Adipocyte (in vitro differentiated cells): ENCODE results near the gene ADCY4.

Experiments used
- DNase-seq: peaks from one replicate; pipeline ENCODE4 v3.0.0-alpha.2; 2015; ENCODE audit warnings: low read depth
- H3K27me3 ChIP-seq: replicated peaks from 2 replicates; pipeline ENCODE4 v1.7.0; 2013; ENCODE audit warnings: mild to moderate bottlenecking, low read length, moderate library complexity; ENCODE audit not compliant: control insufficient read depth, insufficient read depth
- H3K36me3 ChIP-seq: 2 replicates; pipeline ENCODE4 v1.7.0; 2013; ENCODE audit warnings: low read length, mild to moderate bottlenecking, moderate library complexity; ENCODE audit not compliant: control insufficient read depth, insufficient read depth, severe bottlenecking
- H3K4me1 ChIP-seq: 2 replicates; pipeline ENCODE4 v1.7.0; 2013; ENCODE audit warnings: mild to moderate bottlenecking, low read length, moderate library complexity; ENCODE audit not compliant: control insufficient read depth, insufficient read depth
- H3K4me3 ChIP-seq: 2 replicates; pipeline ENCODE4 v1.7.0; 2013; ENCODE audit warnings: mild to moderate bottlenecking, low read length, moderate library complexity
- H3K9ac ChIP-seq: 2 replicates; pipeline ENCODE4 v1.7.0; 2013; ENCODE audit warnings: mild to moderate bottlenecking, low read length, moderate library complexity
- H3K9me3 ChIP-seq: 2 replicates; pipeline ENCODE4 v1.7.0; 2013; ENCODE audit warnings: mild to moderate bottlenecking, low read length, moderate library complexity; ENCODE audit not compliant: control insufficient read depth

ADCY4 gene

DNA sequence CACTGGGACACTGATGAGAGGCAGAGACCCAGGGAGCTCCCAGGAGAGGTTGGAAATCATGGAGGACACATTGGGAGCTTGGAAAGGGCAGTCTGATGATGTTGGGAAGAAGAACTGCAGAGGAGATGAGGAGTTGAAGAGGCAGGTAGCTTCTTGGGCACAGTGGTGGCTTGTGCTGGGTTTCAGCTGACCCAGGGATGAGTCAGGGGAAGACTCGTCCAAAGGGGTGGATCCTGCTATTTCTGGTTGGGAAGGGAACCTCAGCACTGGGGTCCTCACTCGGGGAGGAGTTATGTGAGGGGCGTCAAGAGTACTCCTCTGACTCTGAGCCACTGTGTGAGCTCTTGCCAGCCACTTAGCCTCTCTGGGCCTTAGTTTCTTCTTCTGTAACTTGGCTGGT, 11.5 kb downstream of the ADCY4 start:
- no peak for DNase-seq
- Histone ChIP-seq H3K4me3 (no peak overlapping the region), H3K4me1 (no peaks in the 10 kb centered on the region), H3K9me3 (no peaks in the 10 kb centered on the region), H3K36me3 (no peaks in the 10 kb centered on the region), H3K9ac (no peak overlapping the region), H3K27me3 (peaks cover 4% of the 10 kb centered on the region)

DNA sequence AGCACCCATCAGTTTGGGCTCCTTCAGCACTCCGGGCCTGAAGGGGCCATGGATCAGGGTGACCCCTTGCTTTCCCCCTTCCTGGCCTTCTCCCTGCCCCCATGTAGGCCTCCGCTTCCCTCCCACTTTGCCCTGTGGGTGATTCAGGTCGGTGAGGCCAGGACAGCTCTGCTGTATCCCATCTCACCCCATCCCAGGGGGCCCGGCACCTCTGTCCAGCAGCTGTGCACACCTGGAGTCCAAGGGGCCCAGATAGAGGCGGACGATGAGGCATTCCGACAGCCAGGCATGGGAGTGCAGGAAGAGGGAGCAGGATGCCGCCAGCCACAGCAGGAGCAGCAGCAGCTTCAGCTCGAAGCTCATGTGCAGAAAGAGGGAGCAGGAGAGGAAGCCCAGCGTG, 12.2 kb downstream of the ADCY4 start:
- Histone ChIP-seq H3K27me3 (peaks cover 4% of the 10 kb centered on the region), H3K4me1 (peaks cover under 1% of the 10 kb centered on the region), H3K9me3 (no peaks in the 10 kb centered on the region), H3K9ac (no peak overlapping the region), H3K4me3 (no peak overlapping the region), H3K36me3 (no peaks in the 10 kb centered on the region)
- DNase-seq: no peak

DNA sequence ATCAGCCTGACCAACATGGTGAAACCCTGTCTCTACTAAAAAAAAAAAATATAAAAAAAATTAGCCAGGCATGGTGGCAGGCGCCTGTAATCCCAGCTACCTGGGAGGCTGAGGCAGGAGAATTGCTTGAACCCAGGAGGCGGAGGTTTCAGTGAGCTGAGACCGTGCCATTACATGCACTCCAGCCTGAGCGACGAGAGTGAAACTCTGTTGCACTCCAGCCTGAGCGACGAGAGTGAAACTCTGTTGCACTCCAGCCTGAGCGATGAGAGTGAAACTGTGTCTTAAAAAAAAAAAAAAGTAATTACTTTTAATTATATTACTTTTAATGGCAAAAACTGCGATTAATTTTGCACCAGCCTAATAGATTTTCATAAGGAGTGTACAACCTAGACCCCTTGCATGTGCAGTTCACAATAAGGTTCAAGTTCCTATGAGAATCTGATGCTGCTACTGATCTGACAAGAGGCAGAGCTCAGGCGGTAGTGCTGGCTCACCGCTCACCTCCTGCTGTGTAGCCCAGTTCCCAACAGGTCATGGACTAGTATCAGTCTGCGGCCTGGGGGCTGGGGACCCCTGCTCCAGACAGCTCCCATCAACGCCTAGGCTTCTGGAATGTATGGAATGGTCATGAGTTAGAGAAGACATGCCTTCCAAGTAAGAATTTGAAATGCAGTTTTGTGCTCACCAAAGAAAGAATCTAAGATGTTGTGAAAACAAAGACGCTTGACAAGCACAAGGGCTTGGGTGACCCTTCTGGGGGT, 13.5 kb downstream of the ADCY4 start:
- no peak overlapping the region for H3K4me3 ChIP-seq
- no peak overlapping the region for H3K9ac ChIP-seq
- no peaks in the 10 kb centered on the region for H3K36me3 ChIP-seq
- peaks cover 9% of the 10 kb centered on the region for H3K4me1 ChIP-seq
- peaks cover 4% of the 10 kb centered on the region for H3K27me3 ChIP-seq
- H3K9me3 ChIP-seq: no peaks in the 10 kb centered on the region
- no peak for DNase-seq

DNA sequence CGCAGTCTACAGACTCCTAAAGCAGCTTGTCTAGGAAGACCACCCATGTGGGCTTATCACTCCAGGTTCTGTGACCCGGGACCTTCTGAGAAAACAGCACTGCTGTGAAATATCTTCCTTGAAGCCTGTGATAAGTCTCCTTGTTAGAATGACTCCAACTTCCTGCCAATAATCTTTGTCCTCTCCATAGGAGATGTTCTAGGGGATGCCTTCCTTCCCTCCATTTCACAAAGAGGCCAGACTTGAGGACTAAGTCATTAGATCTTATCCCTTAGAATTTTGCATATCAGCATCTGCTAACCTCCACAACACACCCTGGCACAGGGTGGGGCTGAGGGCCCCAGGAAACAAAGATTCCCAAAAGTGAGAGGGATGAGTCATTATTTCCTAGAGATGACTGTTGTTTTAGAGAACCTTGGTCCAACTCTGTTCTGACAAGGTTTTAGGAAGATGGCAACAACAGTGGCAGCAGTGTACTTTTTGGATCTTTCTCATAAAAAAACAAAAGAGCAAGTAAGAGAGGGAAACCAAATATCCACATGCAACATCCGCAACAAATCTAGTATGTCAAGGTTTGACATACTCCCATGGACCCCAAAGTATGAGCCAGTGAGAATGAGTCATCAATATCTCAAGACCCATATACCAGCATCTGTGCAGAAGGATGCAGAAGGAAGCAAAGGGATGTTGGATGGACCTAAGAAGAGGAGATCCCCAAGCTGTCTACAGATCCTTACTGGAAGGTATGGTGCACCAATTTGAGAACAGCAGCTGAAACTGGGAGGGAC, 17.5 kb downstream of the ADCY4 start:
- no peak overlapping the region for H3K4me3 ChIP-seq
- H3K4me1 ChIP-seq: peaks cover 9% of the 10 kb centered on the region
- peaks cover 7% of the 10 kb centered on the region for H3K27me3 ChIP-seq
- no peaks in the 10 kb centered on the region for H3K9me3 ChIP-seq
- H3K36me3 ChIP-seq: no peaks in the 10 kb centered on the region
- H3K9ac ChIP-seq: no peak overlapping the region
- peak; percentile 35 for DNase-seq

DNA sequence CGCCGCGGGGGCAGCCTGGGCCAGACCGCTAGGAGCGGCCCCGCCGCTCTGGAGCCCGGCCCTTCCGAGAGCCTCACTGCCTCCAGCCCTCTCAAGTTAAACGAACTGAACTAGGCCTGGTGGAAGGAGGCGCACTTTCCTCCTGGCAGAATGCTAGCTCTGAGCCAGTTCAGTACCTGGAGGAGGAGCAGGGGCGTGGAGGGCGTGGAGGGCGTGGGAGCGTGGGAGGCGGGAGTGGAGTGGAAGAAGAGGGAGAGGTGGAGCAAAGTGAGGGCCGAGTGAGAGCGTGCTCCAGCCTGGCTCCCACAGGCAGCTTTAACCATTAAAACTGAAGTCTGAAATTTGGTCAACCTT, 18.3 kb downstream of the ADCY4 start:
- Histone ChIP-seq H3K27me3 (peaks cover 7% of the 10 kb centered on the region), H3K4me1 (peaks cover 15% of the 10 kb centered on the region), H3K36me3 (no peaks in the 10 kb centered on the region), H3K9ac (no peak overlapping the region), H3K4me3 (no peak overlapping the region), H3K9me3 (no peaks in the 10 kb centered on the region)
- DNase-seq: no peak

DNA sequence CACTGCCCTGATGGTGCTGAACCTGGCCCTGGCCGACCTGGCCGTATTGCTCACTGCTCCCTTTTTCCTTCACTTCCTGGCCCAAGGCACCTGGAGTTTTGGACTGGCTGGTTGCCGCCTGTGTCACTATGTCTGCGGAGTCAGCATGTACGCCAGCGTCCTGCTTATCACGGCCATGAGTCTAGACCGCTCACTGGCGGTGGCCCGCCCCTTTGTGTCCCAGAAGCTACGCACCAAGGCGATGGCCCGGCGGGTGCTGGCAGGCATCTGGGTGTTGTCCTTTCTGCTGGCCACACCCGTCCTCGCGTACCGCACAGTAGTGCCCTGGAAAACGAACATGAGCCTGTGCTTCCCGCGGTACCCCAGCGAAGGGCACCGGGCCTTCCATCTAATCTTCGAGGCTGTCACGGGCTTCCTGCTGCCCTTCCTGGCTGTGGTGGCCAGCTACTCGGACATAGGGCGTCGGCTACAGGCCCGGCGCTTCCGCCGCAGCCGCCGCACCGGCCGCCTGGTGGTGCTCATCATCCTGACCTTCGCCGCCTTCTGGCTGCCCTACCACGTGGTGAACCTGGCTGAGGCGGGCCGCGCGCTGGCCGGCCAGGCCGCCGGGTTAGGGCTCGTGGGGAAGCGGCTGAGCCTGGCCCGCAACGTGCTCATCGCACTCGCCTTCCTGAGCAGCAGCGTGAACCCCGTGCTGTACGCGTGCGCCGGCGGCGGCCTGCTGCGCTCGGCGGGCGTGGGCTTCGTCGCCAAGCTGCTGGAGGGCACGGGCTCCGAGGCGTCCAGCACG, 18.9 kb downstream of the ADCY4 start:
- no peak overlapping the region for H3K4me3 ChIP-seq
- H3K27me3 ChIP-seq: peaks cover 7% of the 10 kb centered on the region
- H3K9me3 ChIP-seq: no peaks in the 10 kb centered on the region
- H3K4me1 ChIP-seq: peaks cover 20% of the 10 kb centered on the region
- no peak for DNase-seq
- no peaks in the 10 kb centered on the region for H3K36me3 ChIP-seq
- no peak overlapping the region for H3K9ac ChIP-seq

DNA sequence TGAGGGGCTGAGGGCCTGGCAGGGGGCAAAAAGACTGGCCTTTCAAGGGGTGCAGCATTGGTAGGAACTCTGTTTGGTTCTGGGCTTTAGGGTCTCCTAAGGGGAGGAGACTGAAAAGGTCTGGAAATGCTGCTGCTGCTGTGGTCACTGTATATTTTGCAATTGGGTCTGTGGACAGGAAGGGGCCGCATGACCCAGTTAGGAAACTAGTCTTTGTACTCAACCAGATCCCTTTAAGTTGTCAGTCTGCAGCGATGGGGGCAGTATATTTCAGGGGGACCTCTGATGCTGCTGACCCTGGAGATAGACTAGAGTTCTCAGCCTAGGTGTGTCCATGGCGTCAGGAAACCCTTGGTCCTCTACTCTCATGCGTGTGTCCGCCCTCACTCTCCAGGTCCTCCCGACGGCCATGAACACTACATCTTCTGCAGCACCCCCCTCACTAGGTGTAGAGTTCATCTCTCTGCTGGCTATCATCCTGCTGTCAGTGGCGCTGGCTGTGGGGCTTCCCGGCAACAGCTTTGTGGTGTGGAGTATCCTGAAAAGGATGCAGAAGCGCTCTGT, 19.5 kb downstream of the ADCY4 start:
- H3K27me3 ChIP-seq: peaks cover 7% of the 10 kb centered on the region
- H3K9me3 ChIP-seq: no peaks in the 10 kb centered on the region
- H3K4me1 ChIP-seq: peaks cover 25% of the 10 kb centered on the region
- DNase-seq: no peak
- H3K4me3 ChIP-seq: no peak overlapping the region
- H3K36me3 ChIP-seq: no peaks in the 10 kb centered on the region
- no peak overlapping the region for H3K9ac ChIP-seq

DNA sequence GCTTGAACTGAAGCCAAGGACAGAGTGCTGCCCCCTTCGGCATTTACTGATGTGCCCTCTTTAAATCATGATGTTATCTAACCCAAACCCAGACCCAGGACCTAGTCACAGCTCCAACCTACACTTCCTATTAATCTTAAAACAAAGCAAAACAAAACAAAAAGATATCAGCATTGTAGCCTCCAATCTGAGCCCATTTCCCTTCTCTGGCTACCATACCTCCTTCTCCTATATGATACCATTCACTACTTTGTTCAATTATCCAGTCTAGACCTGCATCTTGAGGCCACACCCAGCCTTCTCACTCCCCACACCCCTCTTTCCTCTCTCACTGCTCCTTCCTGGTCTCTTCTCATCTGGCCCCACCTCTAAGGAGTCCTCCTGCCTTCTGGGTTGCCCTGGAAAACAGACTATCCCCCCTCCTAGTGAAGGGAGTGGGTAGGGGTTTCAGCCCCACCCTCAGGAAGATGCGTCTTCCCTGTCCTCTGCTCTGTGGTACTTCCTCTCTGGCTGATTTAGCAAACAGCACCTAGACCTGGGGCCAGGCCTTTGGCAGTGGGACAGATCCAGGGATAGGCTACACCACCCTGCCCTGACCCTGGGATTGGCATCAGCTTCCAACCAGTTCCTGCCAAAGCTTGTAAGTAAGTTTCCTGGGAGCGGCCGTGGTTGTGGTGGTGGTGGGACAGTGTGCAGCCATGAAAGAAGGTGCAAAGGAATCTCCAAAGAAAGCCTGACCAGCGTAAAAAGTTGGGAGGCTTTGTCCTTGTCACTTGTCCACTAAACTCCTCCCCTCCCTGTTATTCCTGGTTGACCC, 20.3 kb downstream of the ADCY4 start:
- no peak for DNase-seq
- no peaks in the 10 kb centered on the region for H3K9me3 ChIP-seq
- H3K4me3 ChIP-seq: no peak overlapping the region
- H3K4me1 ChIP-seq: peaks cover 25% of the 10 kb centered on the region
- H3K9ac ChIP-seq: no peak overlapping the region
- H3K27me3 ChIP-seq: peaks cover 7% of the 10 kb centered on the region
- H3K36me3 ChIP-seq: no peaks in the 10 kb centered on the region

DNA sequence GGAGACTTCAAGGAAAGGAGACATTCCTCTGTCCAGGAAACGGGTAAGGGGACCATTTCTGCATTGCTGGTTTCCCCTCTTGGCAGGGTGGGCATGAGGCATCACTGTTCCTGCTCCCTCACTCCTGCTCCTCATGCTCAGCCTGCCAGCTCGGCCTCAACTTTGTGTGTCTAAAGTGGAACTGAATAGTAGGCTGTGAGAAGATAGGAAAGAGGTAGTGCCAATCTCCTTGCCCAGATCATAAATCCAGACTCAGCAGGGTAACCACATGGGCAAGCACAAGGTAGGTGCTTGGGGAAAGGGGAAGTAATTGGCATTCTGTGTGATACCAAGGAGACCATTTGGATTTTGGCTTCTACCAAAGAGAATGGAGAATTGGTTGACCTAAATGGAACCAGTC, 21.0 kb downstream of the ADCY4 start:
- Histone ChIP-seq H3K27me3 (peaks cover 7% of the 10 kb centered on the region), H3K4me1 (peaks cover 25% of the 10 kb centered on the region), H3K4me3 (no peak overlapping the region), H3K36me3 (no peaks in the 10 kb centered on the region), H3K9ac (no peak overlapping the region), H3K9me3 (no peaks in the 10 kb centered on the region)
- no peak for DNase-seq

DNA sequence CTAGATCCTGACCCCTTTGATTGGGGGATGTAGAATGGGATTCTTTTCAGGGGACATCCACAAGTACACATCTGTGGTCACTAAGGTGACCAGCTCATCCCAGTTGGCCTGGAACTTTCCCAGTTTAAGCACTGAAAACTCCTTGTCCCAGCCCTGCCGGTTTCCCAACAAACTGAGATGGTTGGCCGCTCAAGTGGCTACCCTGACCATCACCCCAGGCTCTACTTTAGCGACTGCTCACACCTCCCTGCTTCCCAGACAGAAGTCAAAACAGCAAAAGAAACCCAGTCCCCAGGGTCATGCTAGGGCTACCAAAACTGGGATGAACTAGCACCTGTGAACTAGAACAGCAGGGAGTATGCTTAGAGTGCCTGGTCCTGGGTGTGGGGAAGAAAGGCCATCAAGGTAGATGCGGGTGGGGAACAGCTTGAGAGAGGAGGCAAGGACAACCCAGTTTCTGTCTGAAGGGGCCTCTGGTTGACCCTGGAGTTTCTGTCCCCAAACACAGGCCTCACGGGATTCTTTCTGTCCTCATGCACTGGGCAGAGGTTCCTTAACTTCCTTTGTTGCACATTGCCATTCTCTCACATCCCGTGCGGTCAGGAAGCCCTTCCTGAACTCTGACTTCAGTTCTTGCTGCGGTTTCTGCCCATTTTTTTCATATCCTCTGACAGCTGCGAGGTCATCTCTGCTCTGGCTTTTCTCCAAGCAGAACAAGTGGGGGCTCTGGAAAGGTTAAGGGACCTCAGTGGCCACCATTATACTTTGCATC, 21.9 kb downstream of the ADCY4 start:
- no peak for DNase-seq

More for the DNA sequence above, 21.9 kb downstream of the ADCY4 start:
- no peak overlapping the region for H3K9ac ChIP-seq
- H3K27me3 ChIP-seq: peaks cover 7% of the 10 kb centered on the region
- H3K9me3 ChIP-seq: no peaks in the 10 kb centered on the region
- no peak overlapping the region for H3K4me3 ChIP-seq
- no peaks in the 10 kb centered on the region for H3K36me3 ChIP-seq
- peaks cover 27% of the 10 kb centered on the region for H3K4me1 ChIP-seq
